Keratinocyte (primary cell): ENCODE data around the gene RBM18. TPM values are rescaled to one million over a fixed set of nuclear protein-coding genes. Genes with fewer than 3 reads are reported as not detected.

Source experiments
- DNase-seq: peaks from one replicate; pipeline ENCODE4 v3.0.0-alpha.2; 2011; ENCODE audit warnings: low read depth, missing footprints, low spot score
- FAIRE-seq: peaks from 2 replicates; lab custom pipeline; 2011; peaks lifted over from hg19 to GRCh38; lab: Jason Lieb, UNC
- H2AFZ ChIP-seq: 2 replicates; pipeline ENCODE4 v1.6.0; 2012; ENCODE audit warnings: low read length, control low read depth, inconsistent platforms; ENCODE audit not compliant: control insufficient read depth
- H3K27ac ChIP-seq: 2 replicates; pipeline ENCODE4 v1.5.1; 2011; ENCODE audit warnings: low read length; ENCODE audit not compliant: control insufficient read depth, insufficient read depth
- H3K27me3 ChIP-seq: 3 replicates; pipeline ENCODE4 v1.6.0; 2011; ENCODE audit warnings: low read length; ENCODE audit not compliant: control insufficient read depth, insufficient read depth; ENCODE audit errors: extremely low read depth
- H3K36me3 ChIP-seq, 2 experiments: 2 replicates in 1 of 2; 3 replicates in 1 of 2; pipeline ENCODE4 v1.5.1; 2011; ENCODE audit warnings: low read length in 2 of 2, mild to moderate bottlenecking in 1 of 2; ENCODE audit not compliant: control insufficient read depth in 2 of 2, insufficient read depth in 2 of 2; ENCODE audit errors: extremely low read depth in 1 of 2
- H3K4me1 ChIP-seq: 3 replicates; pipeline ENCODE4 v1.5.1; 2011; ENCODE audit warnings: low read length; ENCODE audit not compliant: control insufficient read depth, insufficient read depth; ENCODE audit errors: extremely low read depth
- H3K4me2 ChIP-seq: 3 replicates; pipeline ENCODE4 v1.6.0; 2011; ENCODE audit warnings: low read depth, low read length; ENCODE audit not compliant: control insufficient read depth, insufficient read depth; ENCODE audit errors: extremely low read depth
- H3K4me3 ChIP-seq, 3 experiments: fragments of 200-600 bp in 1 of 3; sonication (generic) in 1 of 3; 2 replicates in 2 of 3; 3 replicates in 1 of 3; pipeline ENCODE4 v1.5.1; 2011 to 2016; ENCODE audit warnings: low read length in 3 of 3, mild to moderate bottlenecking in 3 of 3, control low read depth in 2 of 3, inconsistent platforms in 1 of 3, low read depth in 1 of 3, mixed read lengths in 1 of 3, mixed run types in 1 of 3, moderate library complexity in 1 of 3; ENCODE audit not compliant: control insufficient read depth in 2 of 3, insufficient read depth in 2 of 3; ENCODE audit errors: extremely low read depth in 1 of 3
- H3K79me2 ChIP-seq: 2 replicates; pipeline ENCODE4 v1.6.0; 2012; ENCODE audit warnings: low read length; ENCODE audit not compliant: control insufficient read depth, insufficient read depth
- H3K9ac ChIP-seq: 3 replicates; pipeline ENCODE4 v1.6.0; 2011; ENCODE audit warnings: low read length; ENCODE audit not compliant: control insufficient read depth, insufficient read depth; ENCODE audit errors: extremely low read depth
- H3K9me1 ChIP-seq: 3 replicates; pipeline ENCODE4 v1.6.0; 2011; ENCODE audit warnings: low read length; ENCODE audit not compliant: control insufficient read depth, insufficient read depth; ENCODE audit errors: extremely low read depth
- H3K9me3 ChIP-seq: 2 replicates; pipeline ENCODE4 v1.5.1; 2012; ENCODE audit warnings: low read depth, low read length; ENCODE audit not compliant: control insufficient read depth
- H4K20me1 ChIP-seq: 3 replicates; pipeline ENCODE4 v1.6.0; 2011; ENCODE audit warnings: low read length; ENCODE audit not compliant: control insufficient read depth, insufficient read depth; ENCODE audit errors: extremely low read depth
- CTCF ChIP-seq, 3 experiments: IDR thresholded peaks in 1 of 3; conservative IDR thresholded peaks in 1 of 3; optimal IDR thresholded peaks in 1 of 3; 2 replicates in 2 of 3; 3 replicates in 1 of 3; pipeline versions ENCODE3 to v1.5.1; 2011; ENCODE audit warnings: low read length in 3 of 3, mild to moderate bottlenecking in 3 of 3, moderate library complexity in 2 of 3, control low read depth in 1 of 3, inconsistent platforms in 1 of 3; ENCODE audit not compliant: insufficient read depth in 2 of 3; ENCODE audit errors: extremely low read depth in 1 of 3
- EZH2 ChIP-seq: IDR thresholded peaks from one replicate; pipeline ENCODE4 v1.6.1; 2012; ENCODE audit warnings: inconsistent platforms, mild to moderate bottlenecking, low read length, moderate library complexity
- dilution Hi-C: fragments of 300-500 bp; cut with MboI; formaldehyde crosslinking; loops from one replicate; pipeline ENCODE4 v1.7.0; 2020; ENCODE audit warnings: low sequenced_read_pairs; ENCODE audit not compliant: extremely low pct_ligation_motif_present
- polyA plus RNA-seq, 5 experiments: library from polyadenylated mRNA; depleted of rRNA in 3 of 5; stranded (reverse) in 3 of 5; stranded (forward) in 1 of 5; unstranded in 1 of 5; fragments of >200 nt; gene quantifications; 1 replicate in 1 of 5; 2 replicates in 3 of 5; 3 replicates in 1 of 5; pipeline versions ENCODE4 v1.2.1 to v1.2.3, GENCODE V29; 2011 to 2012; ENCODE audit warnings: missing spikeins in 2 of 5, low read depth in 1 of 5, low replicate concordance in 1 of 5

Gene RBM18
- polyA plus RNA-seq, 1 donor (not counting 4 experiments of a cell fraction or from before 2014, with no cell fraction given) = 43.4 TPM

GRCh38 chr9:122277285-122277897, 12.8 kb upstream of the RBM18 start:
- DNase-seq (no peak), FAIRE-seq (no peak)
- H3K4me2 ChIP-seq = no peak overlapping the region
- peaks cover 61% of the 10 kb centered on the region for H3K79me2 ChIP-seq
- no peak overlapping the region for H2AFZ ChIP-seq
- dilution Hi-C loops = no loop called here
- peaks cover 3% of the 10 kb centered on the region for H3K9me3 ChIP-seq
- H3K9me1 ChIP-seq = no peaks in the 10 kb centered on the region
- H3K27ac ChIP-seq = no peak overlapping the region
- no peaks in the 10 kb centered on the region for H3K4me1 ChIP-seq
- peaks cover 2% of the 10 kb centered on the region for H4K20me1 ChIP-seq
- TF ChIP-seq CTCF (optimal IDR thresholded peaks at IDR 0.05 in 1 of 3, IDR thresholded peaks at IDR 0.05 in 1 of 3, conservative IDR thresholded peaks at IDR 0.05 in 1 of 3; ENCODE audit: extremely low read depth in 1 of 3, insufficient read depth in 2 of 3, low read length in 3 of 3) (no peak), EZH2 (no peak)
- no peaks in the 10 kb centered on the region for H3K27me3 ChIP-seq
- H3K9ac ChIP-seq = no peak overlapping the region
- peaks cover 8 to 9% of the 10 kb centered on the region in 2 experiments for H3K36me3 ChIP-seq
- no peak overlapping the region for H3K4me3 ChIP-seq

DNA sequence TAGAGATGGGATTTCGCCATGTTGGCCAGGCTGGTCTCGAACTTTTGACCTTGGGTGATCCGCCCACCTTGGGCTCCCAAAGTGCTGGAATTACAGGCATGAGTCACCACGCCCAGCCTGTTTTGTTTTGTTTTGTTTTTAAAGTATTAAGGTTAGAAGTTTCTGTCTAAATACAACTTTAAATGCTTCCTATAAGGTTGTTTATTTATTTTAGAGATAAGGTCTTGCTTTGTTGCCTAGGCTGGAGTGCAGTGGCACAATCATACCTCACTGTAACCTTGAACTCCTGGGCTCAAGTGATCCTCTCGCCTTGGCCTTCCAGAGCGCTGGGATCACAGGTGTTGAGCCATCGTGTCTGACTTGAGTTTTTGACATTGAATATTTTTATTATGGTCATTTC, 11.5 kb upstream of the RBM18 start:
- Histone ChIP-seq H3K9ac (no peak overlapping the region), H3K4me3 (no peak overlapping the region), H3K27me3 (no peaks in the 10 kb centered on the region), H3K9me1 (no peaks in the 10 kb centered on the region), H3K4me1 (no peaks in the 10 kb centered on the region), H3K27ac (no peak overlapping the region), H3K9me3 (peaks cover 3% of the 10 kb centered on the region), H3K36me3 (peaks cover 5 to 9% of the 10 kb centered on the region in 2 experiments), H3K4me2 (no peak overlapping the region), H3K79me2 (peaks cover 72% of the 10 kb centered on the region), H2AFZ (no peak overlapping the region), H4K20me1 (peaks cover 2% of the 10 kb centered on the region)
- TF ChIP-seq EZH2 (no peak), CTCF (optimal IDR thresholded peaks at IDR 0.05 in 1 of 3, IDR thresholded peaks at IDR 0.05 in 1 of 3, conservative IDR thresholded peaks at IDR 0.05 in 1 of 3; ENCODE audit: extremely low read depth in 1 of 3, insufficient read depth in 2 of 3, low read length in 3 of 3) (no peak)
- FAIRE-seq (no peak), DNase-seq (no peak)
- dilution Hi-C loops = no loop called here
